ENCODE results near the gene JPT2. TPM values are rescaled to one million over a fixed set of nuclear protein-coding genes. Genes with fewer than 3 reads are reported as not detected.
A peak's percentile ranks its signal among the peaks of the same experiment; 100 is the strongest.

The JPT2 gene
- 10 to 100 TPM; 49.8 to 62.4 TPM for total RNA-seq
- long read RNA-seq, partial matches to known transcripts, result 1 of 25 reads
- long read RNA-seq, other reads (novel, unspliced or antisense), result 22 of 25 reads

GRCh38 chr16:1677942-1678499 lies at the start of gene JPT2:
JPT2 (plus strand) TSS chr16:1678279; CDS start chr16:1678313, 34 bp downstream.
- ATAC-seq, result peak; percentile 94
- intact Hi-C loops (cut with DNase I, micrococcal nuclease), result no loop called here
- DNase-seq, result peak; percentile 97 to 99

DNA sequence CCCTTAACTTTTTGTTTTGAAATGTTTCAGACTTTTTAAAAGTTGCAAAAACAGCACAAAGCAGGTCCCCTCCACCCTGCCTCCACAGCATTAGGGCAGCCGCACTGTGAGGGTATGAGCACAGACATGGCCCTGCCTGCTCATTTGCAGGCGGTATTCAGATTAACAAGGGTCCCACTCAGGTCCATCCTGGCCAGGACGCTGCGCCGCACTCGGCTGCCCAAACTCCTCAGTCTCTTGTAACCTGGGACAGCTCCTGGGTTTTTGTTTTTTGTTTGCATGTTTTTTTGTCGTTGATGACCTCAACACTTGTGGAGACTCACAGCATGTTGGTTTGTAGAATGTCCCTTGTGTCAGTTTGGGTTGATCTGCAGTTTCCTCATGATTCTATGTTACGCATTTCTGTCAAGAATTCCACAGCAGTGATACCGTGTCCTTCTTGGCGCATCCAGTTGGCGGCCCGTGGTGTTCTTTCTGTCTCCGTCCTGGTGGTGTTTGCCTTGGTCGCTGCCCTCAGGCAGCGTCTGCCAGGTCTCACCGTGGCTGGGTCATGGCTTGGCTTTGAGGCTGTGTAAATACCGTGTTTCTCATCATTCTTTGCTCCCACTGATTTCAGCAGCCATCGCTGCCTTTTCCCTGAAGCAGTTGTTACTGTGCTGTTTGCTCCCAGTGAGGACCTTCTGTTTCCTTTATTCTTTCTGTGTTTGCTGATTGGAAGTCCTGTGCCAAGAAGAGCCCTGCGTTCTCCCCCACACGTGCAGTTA lies 47.4 kb upstream of the JPT2 start:
- ATAC-seq, result no peak
- intact Hi-C loops (cut with DNase I, micrococcal nuclease), result no loop called here
- no peak for DNase-seq

GRCh38 chr16:1631230-1631629 lies 46.8 kb upstream of the JPT2 start:
- intact Hi-C loops (cut with DNase I, micrococcal nuclease), result no loop called here
- DNase-seq (no peak), ATAC-seq (no peak)

- intact Hi-C loops (cut with DNase I, micrococcal nuclease), result no loop called here
- DNase-seq, result no peak
- no peak for ATAC-seq
These were observed 46.0 kb upstream of the JPT2 start for GRCh38 chr16:1631931-1632637.

DNA sequence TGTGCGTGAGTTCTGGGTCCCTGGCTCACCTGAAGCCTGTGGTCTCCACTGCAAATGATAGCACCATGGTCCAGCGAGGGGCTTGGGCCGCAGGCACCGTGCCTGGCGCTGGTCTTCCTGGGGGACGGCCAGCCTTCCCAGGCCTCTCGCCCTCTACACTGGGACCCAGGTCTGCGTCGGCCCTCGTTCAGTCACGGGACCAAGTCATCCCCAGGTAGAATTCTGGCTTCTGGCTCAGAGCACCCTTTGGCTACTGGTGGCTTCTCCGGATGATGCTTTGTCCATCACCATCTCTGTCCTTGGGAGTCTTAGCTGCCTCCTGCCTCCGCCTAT lies 45.5 kb upstream of the JPT2 start:
- ATAC-seq (no peak), DNase-seq (no peak)
- intact Hi-C loops (cut with DNase I, micrococcal nuclease), result no loop called here

DNA sequence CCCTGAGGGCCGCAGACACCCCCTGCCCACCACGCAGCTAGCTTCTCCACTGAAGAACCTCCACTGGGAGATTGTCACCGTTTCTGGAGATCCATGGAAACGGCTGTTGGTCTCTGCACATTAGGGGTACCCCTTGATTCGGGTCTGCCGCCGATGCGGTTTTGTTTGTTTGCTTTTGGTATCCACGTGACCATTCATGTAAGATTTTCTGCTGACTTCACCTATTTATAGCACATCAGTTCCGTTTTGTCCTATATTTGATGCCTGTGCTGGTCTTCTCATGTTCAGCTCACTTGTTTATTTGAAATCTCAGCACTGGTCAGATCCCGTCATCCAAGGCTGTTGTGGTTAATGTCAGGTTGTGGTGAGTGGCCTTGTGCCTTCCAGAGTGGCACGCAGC lies 44.8 kb upstream of the JPT2 start:
- DNase-seq (no peak), ATAC-seq (no peak)
- intact Hi-C loops (cut with DNase I, micrococcal nuclease), result no loop called here

DNA sequence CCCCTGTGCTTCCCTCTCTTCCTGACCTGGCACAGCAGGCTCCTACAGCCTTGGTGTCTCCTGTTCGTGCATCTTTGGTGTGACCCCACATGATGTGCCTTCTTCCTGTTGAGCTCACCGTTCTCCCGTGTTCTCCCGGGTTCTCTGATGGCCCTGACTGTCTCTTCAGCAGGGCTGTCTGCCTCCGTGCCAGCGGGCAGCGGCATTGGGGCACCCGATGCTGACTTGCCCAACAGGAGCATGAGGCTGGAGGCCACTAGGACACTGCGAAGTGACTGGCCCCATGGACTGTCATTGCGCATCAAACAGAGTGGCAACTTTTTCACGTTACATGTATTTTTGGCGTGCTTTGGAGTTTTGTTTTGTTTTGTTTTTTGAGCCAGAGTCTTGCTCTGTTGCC lies 43.5 kb upstream of the JPT2 start:
- no peak for DNase-seq
- intact Hi-C loops (cut with DNase I, micrococcal nuclease), result no loop called here
- ATAC-seq, result no peak

DNA sequence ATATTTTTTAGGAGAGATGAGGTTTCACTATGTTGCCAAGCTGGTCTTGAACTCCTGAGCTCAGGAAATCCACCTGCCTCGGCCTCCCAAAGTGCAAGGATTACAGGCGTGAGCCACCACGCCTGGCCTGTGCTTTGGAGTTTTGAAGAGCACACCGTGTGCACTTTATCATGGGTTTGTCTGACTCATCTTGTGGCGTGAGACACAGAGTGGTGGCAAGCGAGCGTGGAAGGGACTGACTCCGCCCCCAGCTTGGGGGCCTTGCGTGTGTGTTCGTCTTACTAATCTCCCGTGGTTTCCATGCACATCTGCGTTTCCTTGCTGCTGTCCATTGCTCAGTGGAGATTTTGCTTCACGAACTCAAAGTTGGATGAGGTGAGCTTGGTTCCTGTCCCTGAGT lies 43.0 kb upstream of the JPT2 start:
- ATAC-seq (no peak), DNase-seq (no peak)
- intact Hi-C loops (cut with DNase I, micrococcal nuclease), result no loop called here

DNA sequence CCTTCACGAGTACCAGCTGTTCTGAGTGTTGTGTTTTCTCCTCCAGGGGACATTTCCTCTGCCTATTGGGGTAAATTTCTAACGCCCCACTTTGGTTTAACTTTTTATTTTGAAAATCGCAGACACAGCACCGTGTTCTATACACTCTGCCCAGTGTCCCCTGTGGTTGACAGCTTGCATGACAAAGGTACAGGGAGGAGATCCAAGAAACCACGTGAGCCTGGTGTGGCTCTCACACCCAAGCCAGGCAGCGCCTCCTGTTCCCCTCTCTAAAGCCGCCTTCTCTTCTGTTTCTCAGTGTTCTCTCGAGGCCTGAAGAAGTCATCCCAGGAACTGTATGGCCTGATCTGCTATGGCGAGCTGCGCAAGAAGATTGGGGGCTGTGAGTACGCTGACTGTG lies 40.6 kb upstream of the JPT2 start:
- intact Hi-C loops (cut with DNase I, micrococcal nuclease), result no loop called here
- ATAC-seq (no peak), DNase-seq (no peak)

GRCh38 chr16:1638757-1639156 lies 39.3 kb upstream of the JPT2 start:
- intact Hi-C loops (cut with DNase I, micrococcal nuclease), result no loop called here
- ATAC-seq (no peak), DNase-seq (no peak)

GRCh38 chr16:1639282-1639681 lies 38.8 kb upstream of the JPT2 start:
- ATAC-seq, result no peak
- no peak for DNase-seq
- intact Hi-C loops (cut with DNase I, micrococcal nuclease), result no loop called here

DNA sequence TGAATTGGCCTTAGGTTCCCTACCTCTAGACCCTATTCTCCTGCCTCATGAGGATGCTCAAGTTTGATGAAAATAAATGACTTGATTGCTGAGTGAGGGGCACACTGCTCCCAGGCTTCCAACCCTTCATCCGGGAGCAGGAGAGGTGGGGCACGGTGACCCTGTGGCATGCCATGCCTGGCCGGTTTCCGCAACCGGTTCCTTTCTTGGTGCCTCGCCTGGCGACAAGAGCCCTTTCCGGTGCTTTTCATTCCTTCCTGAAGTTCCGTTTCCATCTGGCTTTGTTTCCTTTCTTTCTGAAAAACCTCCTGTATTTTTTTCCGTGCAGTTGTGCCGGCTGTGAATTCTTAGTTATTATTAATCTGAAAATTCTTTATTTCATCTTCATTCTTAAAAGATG lies 38.2 kb upstream of the JPT2 start:
- DNase-seq (no peak), ATAC-seq (no peak)
- intact Hi-C loops (cut with DNase I, micrococcal nuclease), result no loop called here

GRCh38 chr16:1640261-1640941 lies 37.7 kb upstream of the JPT2 start:
- intact Hi-C loops (cut with DNase I, micrococcal nuclease), result no loop called here
- DNase-seq (no peak), ATAC-seq (no peak)

DNA sequence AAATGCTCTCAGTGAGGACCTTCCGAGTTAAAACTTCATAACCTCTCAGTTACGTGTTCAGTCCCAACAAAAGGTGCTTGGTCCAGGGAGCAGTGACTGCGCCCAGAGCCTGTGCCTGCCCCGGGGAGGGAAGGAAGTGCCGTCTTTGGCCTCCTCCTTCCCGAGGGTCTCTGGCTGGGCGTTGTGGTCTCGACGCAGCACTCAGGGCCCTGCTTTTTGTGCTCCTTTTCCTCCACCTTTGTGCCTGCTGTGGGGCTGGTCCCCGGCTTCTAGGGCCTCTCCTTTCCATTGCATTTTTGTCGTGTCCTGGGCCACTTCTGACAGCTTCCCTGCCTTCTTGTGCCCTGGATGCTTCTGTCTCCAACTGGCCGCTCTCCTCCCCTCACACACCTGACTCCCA lies 36.8 kb upstream of the JPT2 start:
- intact Hi-C loops (cut with DNase I, micrococcal nuclease), result no loop called here
- DNase-seq (no peak), ATAC-seq (no peak)

DNA sequence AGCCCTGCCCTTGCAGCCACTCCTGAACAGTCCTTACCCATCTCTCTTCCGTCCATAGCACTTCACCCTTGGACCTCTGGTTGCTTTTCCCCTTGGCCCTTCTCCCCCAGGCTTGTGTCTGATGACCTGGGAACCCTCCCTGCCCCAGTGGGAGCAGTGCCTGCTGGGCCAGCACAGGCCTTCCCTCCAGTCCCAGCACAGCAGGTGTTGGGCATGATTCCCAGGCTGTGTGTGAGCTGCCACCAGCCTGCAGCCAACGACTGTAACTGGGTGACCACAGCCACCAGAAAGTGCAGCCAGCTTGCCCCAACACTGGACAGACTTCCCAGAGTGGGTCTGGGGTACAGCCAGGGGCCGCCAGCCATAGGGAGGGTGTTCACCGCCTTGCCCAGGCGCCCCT lies 35.9 kb upstream of the JPT2 start:
- ATAC-seq (no peak), DNase-seq (no peak)
- intact Hi-C loops (cut with DNase I, micrococcal nuclease), result no loop called here

- intact Hi-C loops (cut with DNase I, micrococcal nuclease), result no loop called here
- ATAC-seq (no peak), DNase-seq (no peak)
These were observed 35.3 kb upstream of the JPT2 start for GRCh38 chr16:1642753-1643152.

DNA sequence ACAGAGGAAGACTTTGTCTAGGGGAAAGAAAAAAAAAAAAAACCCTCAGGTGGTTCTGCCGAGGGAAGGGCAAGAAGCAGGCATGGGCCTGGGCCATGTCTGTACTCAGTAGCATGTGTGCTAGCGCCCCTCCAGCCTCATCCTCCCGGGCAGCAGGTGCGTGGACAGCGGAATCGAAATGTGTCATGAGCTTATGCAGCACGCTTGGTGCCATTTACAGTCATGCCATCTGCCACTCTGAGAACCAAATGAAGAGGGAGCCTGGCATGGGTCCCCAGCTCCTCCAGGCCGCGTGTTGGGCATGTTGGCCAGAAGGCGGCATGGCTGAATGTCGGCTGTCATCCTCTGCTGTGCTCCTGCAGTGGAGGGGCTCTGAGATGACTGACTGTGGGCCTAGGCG lies 34.6 kb upstream of the JPT2 start:
- ATAC-seq (no peak), DNase-seq (no peak)
- intact Hi-C loops (cut with DNase I, micrococcal nuclease), result no loop called here

- ATAC-seq (no peak), DNase-seq (no peak)
- intact Hi-C loops (cut with DNase I, micrococcal nuclease), result no loop called here
These were observed 32.1 kb upstream of the JPT2 start for GRCh38 chr16:1645914-1646525.

- no peak for ATAC-seq
- no peak for DNase-seq
- intact Hi-C loops (cut with DNase I, micrococcal nuclease), result no loop called here
These were observed 30.2 kb upstream of the JPT2 start for GRCh38 chr16:1647856-1648255.

Measured in left colon (tissue), 2 donors.